Measurements from ENCODE around the gene PRKD2.

Gene PRKD2

GRCh38 chr19:46661735-46662592, 55.0 kb downstream of the PRKD2 start:
- peak overlapping the region; percentile 50 for H3K4me3 ChIP-seq (replicated peaks; ENCODE audit: low read depth, low read length)
- DNase-seq (ENCODE audit: low read depth) = peak; percentile 94
- peak; percentile 93 for TF ChIP-seq CTCF (IDR thresholded peaks at IDR 0.05; ENCODE audit: low read length, missing control alignments)

- no peak for TF ChIP-seq CTCF (IDR thresholded peaks at IDR 0.05; ENCODE audit: low read length, missing control alignments)
- DNase-seq (ENCODE audit: low read depth) = peak; percentile 100
- peak within 1 kb of the TSS; percentile 74 for H3K4me3 ChIP-seq (replicated peaks; ENCODE audit: low read depth, low read length)
Observed at GRCh38 chr19:46661020-46661731, 55.7 kb downstream of the PRKD2 start, which contains the start of gene DACT3. Gene DACT3 (minus strand): TSS chr19:46661182. CDS start chr19:46661064, 118 bp downstream.

GRCh38 chr19:46660551-46661019, 56.3 kb downstream of the PRKD2 start:
- TF ChIP-seq CTCF (IDR thresholded peaks at IDR 0.05; ENCODE audit: low read length, missing control alignments) = no peak
- no peak for DNase-seq (ENCODE audit: low read depth)
- peak overlapping the region; percentile 74 for H3K4me3 ChIP-seq (replicated peaks; ENCODE audit: low read depth, low read length)

- no peak for TF ChIP-seq CTCF (IDR thresholded peaks at IDR 0.05; ENCODE audit: low read length, missing control alignments)
- peak; percentile 25 for DNase-seq (ENCODE audit: low read depth)
- H3K4me3 ChIP-seq (replicated peaks; ENCODE audit: low read depth, low read length) = peak overlapping the region; percentile 74
Observed at GRCh38 chr19:46660008-46660517, 56.9 kb downstream of the PRKD2 start.

GRCh38 chr19:46659151-46660007, 57.5 kb downstream of the PRKD2 start:
- peak; percentile 17 for DNase-seq (ENCODE audit: low read depth)
- peak overlapping the region; percentile 74 for H3K4me3 ChIP-seq (replicated peaks; ENCODE audit: low read depth, low read length)
- TF ChIP-seq CTCF (IDR thresholded peaks at IDR 0.05; ENCODE audit: low read length, missing control alignments) = no peak

- no peak overlapping the region for H3K4me3 ChIP-seq (replicated peaks; ENCODE audit: low read depth, low read length)
- no peak for TF ChIP-seq CTCF (IDR thresholded peaks at IDR 0.05; ENCODE audit: low read length, missing control alignments)
- DNase-seq (ENCODE audit: low read depth) = no peak
Observed at GRCh38 chr19:46656541-46656940, 60.4 kb downstream of the PRKD2 start.

All from fibroblast of pulmonary artery (primary cell).